Hippocampal formation (tissue), 2 donors: Measurements from ENCODE around the gene APOL6.
"Not testable (repeated sequence)": the region's sequence is repeated elsewhere in the genome, so short reads cannot be mapped to it uniquely, and the experiment has no call there.

Experiments used
- DNase-seq, 2 donors: peaks; one replicate each; lab custom pipeline; 2025; lab: John Stamatoyannopoulos, UW

Gene APOL6

GRCh38 chr22:35638410-35638809 is 9.8 kb upstream of the APOL6 start:
- DNase-seq: no peak

GRCh38 chr22:35641494-35642120 is 6.6 kb upstream of the APOL6 start:
- no peak for DNase-seq

- DNase-seq: no peak
Observed at GRCh38 chr22:35642305-35642741, 5.9 kb upstream of the APOL6 start.

- no peak for DNase-seq
Observed at GRCh38 chr22:35643991-35644390, 4.3 kb upstream of the APOL6 start.

GRCh38 chr22:35645646-35646045 is 2.6 kb upstream of the APOL6 start:
- no peak for DNase-seq

GRCh38 chr22:35649026-35649553 is 844 bp downstream of the APOL6 start:
- DNase-seq: no peak

GRCh38 chr22:35649636-35650250 is 1.5 kb downstream of the APOL6 start:
- DNase-seq: no peak

GRCh38 chr22:35651085-35651484 is 2.8 kb downstream of the APOL6 start:
- no peak for DNase-seq

- no peak for DNase-seq
Observed at GRCh38 chr22:35653824-35654223, 5.6 kb downstream of the APOL6 start.

- DNase-seq: no peak
Observed at GRCh38 chr22:35656284-35656752, 8.1 kb downstream of the APOL6 start.

GRCh38 chr22:35657571-35658312 is 9.5 kb downstream of the APOL6 start:
- DNase-seq: no peak

GRCh38 chr22:35660291-35661127 is 12.3 kb downstream of the APOL6 start:
- DNase-seq: no peak

- no peak for DNase-seq
Observed at GRCh38 chr22:35661464-35661863, 13.2 kb downstream of the APOL6 start.

GRCh38 chr22:35662914-35663313 is 14.7 kb downstream of the APOL6 start:
- DNase-seq: no peak

GRCh38 chr22:35663371-35663770 is 15.1 kb downstream of the APOL6 start:
- DNase-seq: no peak

GRCh38 chr22:35664955-35665587 is 16.8 kb downstream of the APOL6 start:
- DNase-seq: no peak

- DNase-seq: not testable (repeated sequence)
Observed at GRCh38 chr22:35666699-35667098, 18.5 kb downstream of the APOL6 start.

- no peak for DNase-seq
Observed at GRCh38 chr22:35674335-35674734, 26.1 kb downstream of the APOL6 start.

- DNase-seq: not testable (repeated sequence)
Observed at GRCh38 chr22:35676065-35676464, 27.8 kb downstream of the APOL6 start.

GRCh38 chr22:35677460-35678187 is 29.4 kb downstream of the APOL6 start:
- DNase-seq: no peak

- no peak for DNase-seq
Observed at GRCh38 chr22:35678836-35679235, 30.6 kb downstream of the APOL6 start.
